Lung (tissue), 12 donors: ENCODE results near the gene SLC6A9. TPM values are rescaled to one million over a fixed set of nuclear protein-coding genes. Genes with fewer than 3 reads are reported as not detected.

Source experiments
- ATAC-seq: fragments of 200-7000 bp; cut with Tn5 transposase; one replicate; pipeline ENCODE4 v1.9.1; 2020; ENCODE audit warnings: moderate number of reproducible peaks; ENCODE audit not compliant: insufficient read depth, low FRiP score
- DNase-seq, 3 donors: peaks; one replicate each; pipeline ENCODE4 v3.0.0-alpha.2; 2013 to 2017
- H3K27ac ChIP-seq, 2 donors: one replicate each; pipeline ENCODE4 v1.5.1; 2013; ENCODE audit warnings: mild to moderate bottlenecking in 2 of 2, moderate library complexity in 2 of 2, control low read depth in 1 of 2, inconsistent platforms in 1 of 2, low read depth in 1 of 2, low read length in 1 of 2
- H3K27me3 ChIP-seq, 3 donors: one replicate each; pipeline ENCODE4 v1.5.1; 2013; ENCODE audit warnings: low read length in 2 of 3; ENCODE audit not compliant: control insufficient read depth in 3 of 3, insufficient read depth in 3 of 3
- H3K36me3 ChIP-seq, 4 donors: one replicate each; pipeline ENCODE4 v1.5.1; 2013; ENCODE audit warnings: low read length in 4 of 4, mild to moderate bottlenecking in 1 of 4, moderate library complexity in 1 of 4; ENCODE audit not compliant: control insufficient read depth in 4 of 4, insufficient read depth in 4 of 4
- H3K4me1 ChIP-seq, 5 donors: one replicate each; pipeline ENCODE4 v1.5.1; 2013; ENCODE audit warnings: low read length in 5 of 5, mild to moderate bottlenecking in 2 of 5, moderate library complexity in 1 of 5; ENCODE audit not compliant: control insufficient read depth in 5 of 5, insufficient read depth in 5 of 5
- H3K4me3 ChIP-seq: one replicate; pipeline ENCODE4 v1.5.1; 2013; ENCODE audit warnings: mild to moderate bottlenecking, control low read depth, moderate library complexity
- H3K9ac ChIP-seq, 2 donors: one replicate each; pipeline ENCODE4 v1.5.1; 2013; ENCODE audit warnings: low read length in 2 of 2, control low read depth in 1 of 2; ENCODE audit not compliant: insufficient read depth in 1 of 2
- H3K9me3 ChIP-seq, 4 donors: one replicate each; pipeline ENCODE4 v1.5.1; 2013; ENCODE audit warnings: low read length in 3 of 4, mild to moderate bottlenecking in 1 of 4, moderate library complexity in 1 of 4; ENCODE audit not compliant: control insufficient read depth in 4 of 4, insufficient read depth in 3 of 4
- CTCF ChIP-seq: IDR thresholded peaks from 2 replicates; pipeline ENCODE4 v1.5.1; 2012; ENCODE audit warnings: mild to moderate bottlenecking; ENCODE audit errors: control extremely low read depth, extremely low read depth
- WGBS, 2 donors: extraction: QIAGEN DNeasy Blood & Tissue Kit; methylation state at CpG; one replicate each; pipeline ENCODE4 v1.1.7; 2013; 5-methylcytosine and 5-hydroxymethylcytosine counted together
- polyA plus RNA-seq, 2 donors: library from polyadenylated mRNA; stranded (reverse); fragments of 200-250 nt; gene quantifications; one replicate each; pipeline ENCODE4 v1.2.1, GENCODE V29; 2013
- total RNA-seq, 2 donors: library from RNA; depleted of rRNA in 1 of 2; stranded (reverse); fragments of >200 nt in 1 of 2; gene quantifications; one replicate each; pipeline ENCODE4 v1.2.1, GENCODE V29; 2014 to 2021
- donor health status: control.
- donor health status: control.
- donor health status: Bipolar disorder and iron deficiency.
- donor health status: healthy.
- donor health status: DM: yes; HTN: yes; CAD: no.

The SLC6A9 gene
- total and polyA plus RNA-seq, 4 donors, result 8.7 to 29.9 (median 9.4) TPM

GRCh38 chr1:44021156-44021555 lies 10.1 kb downstream of the SLC6A9 start:
- Histone ChIP-seq H3K9me3 (no peaks in the 10 kb centered on the region), H3K4me1 (peaks cover 0 to 18% (median 0%) of the 10 kb centered on the region in 5 donors), H3K36me3 (peaks cover 0 to 5% (median 2%) of the 10 kb centered on the region in 4 donors), H3K27me3 (no peaks in the 10 kb centered on the region), H3K4me3 (no peak overlapping the region), H3K27ac (no peak overlapping the region), H3K9ac (no peak overlapping the region)
- TF ChIP-seq CTCF, result no peak
- WGBS, 2 donors, result 85 to 93% methylated on average over 5 to 8 of the region's 8 CpGs
- ATAC-seq, result no peak
- no peak for DNase-seq

- no peak for DNase-seq
- WGBS, 2 donors, result 86 to 91% methylated on average over 6 of the region's 6 CpGs
- no peak overlapping the region for H3K4me3 ChIP-seq
These were observed 10.8 kb downstream of the SLC6A9 start for GRCh38 chr1:44020464-44020863.

GRCh38 chr1:44019466-44019948 lies 11.8 kb downstream of the SLC6A9 start:
- Histone ChIP-seq H3K4me3 (no peak overlapping the region), H3K4me1 (peaks cover 0 to 24% (median 0%) of the 10 kb centered on the region in 5 donors), H3K27me3 (no peaks in the 10 kb centered on the region), H3K9ac (no peak overlapping the region), H3K36me3 (peaks cover 0 to 5% (median 2%) of the 10 kb centered on the region in 4 donors), H3K9me3 (no peaks in the 10 kb centered on the region), H3K27ac (no peak overlapping the region)
- no peak for TF ChIP-seq CTCF
- no peak for ATAC-seq
- WGBS, 2 donors, result 84 to 92% methylated on average over 13 of the region's 13 CpGs
- DNase-seq, result peak; percentile 85 to 89 (median 88)

More at GRCh38 chr1:44020464-44020863, 10.8 kb downstream of the SLC6A9 start:
- Histone ChIP-seq H3K4me1 (peaks cover 0 to 18% (median 0%) of the 10 kb centered on the region in 5 donors), H3K9me3 (no peaks in the 10 kb centered on the region), H3K36me3 (peaks cover 0 to 5% (median 2%) of the 10 kb centered on the region in 4 donors), H3K27me3 (no peaks in the 10 kb centered on the region), H3K27ac (no peak overlapping the region), H3K9ac (no peak overlapping the region)
- ATAC-seq, result no peak
- TF ChIP-seq CTCF, result no peak
